ENCODE data around the gene MMEL1. TPM values are rescaled to one million over a fixed set of nuclear protein-coding genes. Genes with fewer than 3 reads are reported as not detected.

The MMEL1 gene
- total and polyA plus RNA-seq, 2 donors (not counting 3 experiments of a cell fraction or from before 2014, with no cell fraction given): 1.1 to 1.2 TPM

DNA sequence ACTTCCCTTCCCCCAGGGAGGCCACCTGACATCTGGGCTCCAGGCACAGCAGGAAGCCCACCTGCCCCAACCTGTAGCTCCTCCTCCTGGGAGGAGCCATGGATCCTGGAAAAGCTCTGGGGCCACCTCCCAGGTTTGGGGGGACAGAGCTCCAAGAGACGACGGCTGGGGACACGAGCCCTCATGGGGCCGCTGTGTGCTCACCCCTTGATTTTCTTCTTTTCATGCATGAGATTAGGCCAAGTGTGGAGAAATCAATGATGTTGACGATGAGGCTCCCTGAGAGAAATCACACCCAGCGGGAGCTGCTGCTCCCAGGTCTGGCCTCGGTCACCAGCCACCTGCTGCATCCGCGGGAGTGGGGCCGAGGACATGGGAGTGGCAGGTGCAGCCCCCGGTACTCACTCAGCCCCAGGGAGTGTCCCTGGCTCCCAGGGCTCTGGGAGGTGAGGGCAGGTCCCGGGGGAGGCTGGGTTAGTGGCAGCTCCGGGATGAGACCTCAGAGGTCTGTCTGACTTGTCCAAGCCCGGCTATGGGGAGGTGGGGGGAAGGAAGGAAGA, 67.9 kb downstream of the MMEL1 start:
- no peaks in the 10 kb centered on the region for H3K9me3 ChIP-seq (replicated peaks; ENCODE audit: control insufficient read depth, insufficient read depth, low read length)
- ChIA-PET CTCF (no interaction called here), POLR2A (no interaction called here)
- no peaks in the 10 kb centered on the region for H3K27me3 ChIP-seq (ENCODE audit: control insufficient read depth in 2 of 2, insufficient read depth in 2 of 2, low read length in 2 of 2)
- H3K79me2 ChIP-seq (ENCODE audit: control insufficient read depth, insufficient read depth, low read length): no peaks in the 10 kb centered on the region
- no peaks in the 10 kb centered on the region for H4K20me1 ChIP-seq (replicated peaks; ENCODE audit: control insufficient read depth, extremely low read depth, insufficient read depth, low read length)
- DNase-seq (ENCODE audit: low read depth, low spot score): no peak
- no peaks in the 10 kb centered on the region for H3K9me1 ChIP-seq (replicated peaks; ENCODE audit: control insufficient read depth, extremely low read depth, insufficient read depth, low read length)
- H2AFZ ChIP-seq (ENCODE audit: low read depth, low read length): no peak overlapping the region
- no peak for TF ChIP-seq FOS (IDR thresholded peaks at IDR 0.05; ENCODE audit: borderline replicate concordance, insufficient read depth, low read length)
- TF ChIP-seq POLR2AphosphoS5 (IDR thresholded peaks at IDR 0.05; ENCODE audit: insufficient read depth, low read depth, low read length): no peak
- TF ChIP-seq GATA2 (IDR thresholded peaks at IDR 0.05; ENCODE audit: insufficient read depth, insufficient read length, low read depth, low read length): no peak
- TF ChIP-seq MYC (IDR thresholded peaks at IDR 0.05; ENCODE audit: low read depth, low read length): no peak
- TF ChIP-seq, protein P1, sequence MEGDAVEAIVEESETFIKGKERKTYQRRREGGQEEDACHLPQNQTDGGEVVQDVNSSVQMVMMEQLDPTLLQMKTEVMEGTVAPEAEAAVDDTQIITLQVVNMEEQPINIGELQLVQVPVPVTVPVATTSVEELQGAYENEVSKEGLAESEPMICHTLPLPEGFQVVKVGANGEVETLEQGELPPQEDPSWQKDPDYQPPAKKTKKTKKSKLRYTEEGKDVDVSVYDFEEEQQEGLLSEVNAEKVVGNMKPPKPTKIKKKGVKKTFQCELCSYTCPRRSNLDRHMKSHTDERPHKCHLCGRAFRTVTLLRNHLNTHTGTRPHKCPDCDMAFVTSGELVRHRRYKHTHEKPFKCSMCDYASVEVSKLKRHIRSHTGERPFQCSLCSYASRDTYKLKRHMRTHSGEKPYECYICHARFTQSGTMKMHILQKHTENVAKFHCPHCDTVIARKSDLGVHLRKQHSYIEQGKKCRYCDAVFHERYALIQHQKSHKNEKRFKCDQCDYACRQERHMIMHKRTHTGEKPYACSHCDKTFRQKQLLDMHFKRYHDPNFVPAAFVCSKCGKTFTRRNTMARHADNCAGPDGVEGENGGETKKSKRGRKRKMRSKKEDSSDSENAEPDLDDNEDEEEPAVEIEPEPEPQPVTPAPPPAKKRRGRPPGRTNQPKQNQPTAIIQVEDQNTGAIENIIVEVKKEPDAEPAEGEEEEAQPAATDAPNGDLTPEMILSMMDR (IDR thresholded peaks at IDR 0.05; ENCODE audit: extremely low read depth in 1 of 2, insufficient read depth in 1 of 2, low read depth in 1 of 2, low read length in 2 of 2): no peak
- TF ChIP-seq, protein P2, sequence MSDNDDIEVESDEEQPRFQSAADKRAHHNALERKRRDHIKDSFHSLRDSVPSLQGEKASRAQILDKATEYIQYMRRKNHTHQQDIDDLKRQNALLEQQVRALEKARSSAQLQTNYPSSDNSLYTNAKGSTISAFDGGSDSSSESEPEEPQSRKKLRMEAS (IDR thresholded peaks at IDR 0.05; ENCODE audit: insufficient read depth, insufficient read length): no peak
- no peak for TF ChIP-seq JUN (IDR thresholded peaks at IDR 0.05; ENCODE audit: borderline replicate concordance, insufficient read depth, insufficient read length, low read depth)
- TF ChIP-seq EZH2 (IDR thresholded peaks at IDR 0.05; ENCODE audit: borderline replicate concordance, low read depth, low read length, severe bottlenecking): no peak
- no peak for TF ChIP-seq POLR2A (IDR thresholded peaks at IDR 0.05; ENCODE audit: low read depth, low read length)
- H3K36me3 ChIP-seq (ENCODE audit: control insufficient read depth in 2 of 2, extremely low read depth in 1 of 2, insufficient read depth in 2 of 2, low read length in 2 of 2): peaks cover 0 to 6% of the 10 kb centered on the region in 2 experiments
- no peak overlapping the region for H3K27ac ChIP-seq (ENCODE audit: insufficient read depth, low read depth, low read length)
- intact Hi-C loops (cut with micrococcal nuclease): loop anchor here (2.0 kb wide), 1 partner anchor 14 kb away; no protein-coding TSS in a partner anchor
- no peak for FAIRE-seq
- no peak overlapping the region for H3K9ac ChIP-seq (replicated peaks; ENCODE audit: extremely low read depth, insufficient read depth, low read length)
- H3K4me2 ChIP-seq (ENCODE audit: insufficient read depth, low read length): no peak overlapping the region
- no peak overlapping the region for H3K4me3 ChIP-seq (replicated peaks in 1 of 3; ENCODE audit: insufficient read depth in 1 of 3, low read depth in 1 of 3, low read length in 3 of 3)
- dilution Hi-C loops (cut with MboI; ENCODE audit: extremely low pct_ligation_motif_present, low sequenced_read_pairs): no loop called here
- H3K4me1 ChIP-seq (ENCODE audit: control insufficient read depth, extremely low read depth, insufficient read depth, low read length): no peaks in the 10 kb centered on the region
- no TSS peak for BruUV-seq (replicated peaks)

Data from endothelial cell of umbilical vein (primary cell).